GM23338 (cell line): ENCODE data around the gene NPAT. TPM values are rescaled to one million over a fixed set of nuclear protein-coding genes. Genes with fewer than 3 reads are reported as not detected.

Source experiments
- ATAC-seq: fragments of 200-7000 bp; cut with Tn5 transposase; 3 replicates; pipeline ENCODE4 v1.9.1; 2020
- DNase-seq: peaks from one replicate; pipeline ENCODE4 v3.0.0-alpha.2; 2015; ENCODE audit warnings: low spot score
- H2AFZ ChIP-seq: fragments of 200-600 bp; sonication (generic); 2 replicates; pipeline ENCODE4 v1.8.0; 2016; ENCODE audit warnings: antibody characterized with exemption, mild to moderate bottlenecking, moderate library complexity
- H3F3A ChIP-seq: fragments of 200-600 bp; sonication (generic); replicated peaks from 2 replicates; pipeline ENCODE4 v1.8.0; 2017; ENCODE audit warnings: antibody characterized with exemption, mixed run types, low read depth
- H3K27ac ChIP-seq: fragments of 200-600 bp; sonication (generic); 2 replicates; pipeline ENCODE4 v1.6.1; 2016; ENCODE audit warnings: low read depth
- H3K27me3 ChIP-seq: fragments of 200-600 bp; sonication (generic); 2 replicates; pipeline ENCODE4 v1.8.0; 2016; ENCODE audit warnings: mild to moderate bottlenecking, mixed run types, moderate library complexity; ENCODE audit not compliant: insufficient read depth
- H3K36me3 ChIP-seq: fragments of 200-600 bp; sonication (generic); 2 replicates; pipeline ENCODE4 v1.8.0; 2016; ENCODE audit warnings: mild to moderate bottlenecking; ENCODE audit not compliant: insufficient read depth
- H3K4me1 ChIP-seq: fragments of 200-600 bp; sonication (generic); 2 replicates; pipeline ENCODE4 v1.8.0; 2016; ENCODE audit warnings: mild to moderate bottlenecking, moderate library complexity; ENCODE audit not compliant: insufficient read depth
- H3K4me2 ChIP-seq: fragments of 200-600 bp; sonication (generic); 2 replicates; pipeline ENCODE4 v1.7.1; 2017; ENCODE audit warnings: mixed run types
- H3K4me3 ChIP-seq: fragments of 200-600 bp; sonication (generic); 2 replicates; pipeline ENCODE4 v1.6.1; 2016; ENCODE audit warnings: mixed run types
- H3K79me2 ChIP-seq: fragments of 200-600 bp; sonication (generic); replicated peaks from 2 replicates; pipeline ENCODE4 v1.8.0; 2017; ENCODE audit warnings: mild to moderate bottlenecking; ENCODE audit not compliant: insufficient read depth
- H3K9me2 ChIP-seq: fragments of 200-600 bp; sonication (generic); 2 replicates; pipeline ENCODE4 v1.8.0; 2017; ENCODE audit not compliant: insufficient read depth
- H4K20me1 ChIP-seq: fragments of 200-600 bp; sonication (generic); replicated peaks from 2 replicates; pipeline ENCODE4 v1.8.0; 2017; ENCODE audit warnings: mild to moderate bottlenecking; ENCODE audit not compliant: insufficient read depth
- H3K27ac Mint-ChIP-seq: 2 replicates; pipeline ENCODE4 v1.8.0; 2020; ENCODE audit warnings: inconsistent platforms, mild to moderate bottlenecking, moderate library complexity, mixed read lengths
- H3K27me3 Mint-ChIP-seq: 3 replicates; pipeline ENCODE4 v1.8.0; 2022; ENCODE audit warnings: low read depth, mild to moderate bottlenecking, moderate library complexity, mixed read lengths, inconsistent platforms; ENCODE audit not compliant: insufficient read depth, poor library complexity
- H3K36me3 Mint-ChIP-seq: 3 replicates; pipeline ENCODE4 v1.8.0; 2021; ENCODE audit warnings: low read depth, mild to moderate bottlenecking, inconsistent platforms, moderate library complexity, mixed read lengths
- H3K4me1 Mint-ChIP-seq: 3 replicates; pipeline ENCODE4 v1.8.0; 2020; ENCODE audit warnings: mild to moderate bottlenecking, inconsistent platforms, mixed read lengths
- H3K4me3 Mint-ChIP-seq: 3 replicates; pipeline ENCODE4 v1.8.0; 2021; ENCODE audit warnings: moderate library complexity, mild to moderate bottlenecking, inconsistent platforms, mixed read lengths
- H3K9me3 Mint-ChIP-seq: 3 replicates; pipeline ENCODE4 v1.8.0; 2020; ENCODE audit warnings: moderate library complexity, mild to moderate bottlenecking, inconsistent platforms, mixed read lengths
- CREB1 ChIP-seq: fragments of 250-450 bp; sonication (Bioruptor Pico); IDR thresholded peaks from 2 replicates; pipeline ENCODE4 v1.5.0; 2020; ENCODE audit warnings: low read depth, mild to moderate bottlenecking, moderate library complexity
- CTCF ChIP-seq, 2 experiments: fragments of 200-600 bp in 1 of 2; sonication (generic) in 1 of 2; conservative IDR thresholded peaks; 2 replicates each; pipeline versions ENCODE4 v1.5.1 to v1.6.1; 2016 to 2017; ENCODE audit warnings: antibody characterized with exemption in 2 of 2, low read depth in 2 of 2, mild to moderate bottlenecking in 2 of 2, moderate library complexity in 1 of 2
- ETS1 ChIP-seq: IDR thresholded peaks from 2 replicates; pipeline ENCODE4 v1.6.1; 2016; ENCODE audit warnings: antibody characterized with exemption
- EZH2 ChIP-seq: fragments of 200-600 bp; sonication (generic); IDR thresholded peaks from one replicate; pipeline ENCODE4 v1.8.0; 2017; ENCODE audit warnings: antibody characterized with exemption, mild to moderate bottlenecking, low read depth; ENCODE audit not compliant: unreplicated experiment
- EZH2phosphoT487 ChIP-seq: fragments of 200-600 bp; sonication (generic); IDR thresholded peaks from one replicate; pipeline ENCODE4 v1.8.1; 2018; ENCODE audit warnings: antibody characterized with exemption; ENCODE audit not compliant: unreplicated experiment
- JUNB ChIP-seq: IDR thresholded peaks from one replicate; pipeline ENCODE4 v1.6.1; 2016; ENCODE audit warnings: antibody characterized with exemption; ENCODE audit not compliant: unreplicated experiment
- NANOG ChIP-seq: IDR thresholded peaks from 2 replicates; pipeline ENCODE4 v1.6.1; 2016; ENCODE audit warnings: antibody characterized with exemption, borderline replicate concordance
- POLR2AphosphoS5 ChIP-seq: IDR thresholded peaks from 2 replicates; pipeline ENCODE4 v1.6.1; 2016; ENCODE audit warnings: antibody characterized with exemption, low read depth
- REST ChIP-seq: IDR thresholded peaks from one replicate; pipeline ENCODE4 v1.6.1; 2018; ENCODE audit warnings: antibody characterized with exemption; ENCODE audit not compliant: unreplicated experiment
- STAT1 ChIP-seq: IDR thresholded peaks from one replicate; pipeline ENCODE4 v1.6.1; 2016; ENCODE audit warnings: antibody characterized with exemption; ENCODE audit not compliant: unreplicated experiment
- ZNF114 ChIP-seq: fragments of 250-450 bp; sonication (Bioruptor Pico); IDR thresholded peaks from 2 replicates; pipeline ENCODE4 v1.5.0; 2020; ENCODE audit warnings: mild to moderate bottlenecking, moderate library complexity
- ZNF331 ChIP-seq: fragments of 250-450 bp; sonication (Bioruptor Pico); IDR thresholded peaks from 2 replicates; pipeline ENCODE4 v1.5.0; 2020; ENCODE audit warnings: low read depth, mild to moderate bottlenecking, moderate library complexity
- ZNF462 ChIP-seq: fragments of 250-450 bp; sonication (Bioruptor Pico); IDR thresholded peaks from 2 replicates; pipeline ENCODE4 v1.5.0; 2020; ENCODE audit warnings: mild to moderate bottlenecking, moderate library complexity
- polyA plus RNA-seq: library from polyadenylated mRNA; unstranded; fragments of >200 nt; fragmentation: Nextera tagmentation; extraction: Ambion mirVana; gene quantifications from 2 replicates; pipeline ENCODE4 v1.2.1, GENCODE V29; 2016
- total RNA-seq: library from RNA; depleted of rRNA; stranded (reverse); fragments of >200 nt; shearing (Covaris generic); gene quantifications from 2 replicates; pipeline ENCODE4 v1.2.3, GENCODE V29; 2014

The NPAT gene
- total and polyA plus RNA-seq, 2 experiments from 2014 or later = 24.2 to 25.1 TPM

GRCh38 chr11:108224366-108224765 lies 1.9 kb upstream of the NPAT start:
- H3K27ac Mint-ChIP-seq = no peak overlapping the region
- peaks cover 5% of the 10 kb centered on the region for H3F3A ChIP-seq
- H3K36me3 Mint-ChIP-seq = peaks cover 15% of the 10 kb centered on the region; the same call in 2 of the 3 replicates
- H3K4me1 ChIP-seq = peaks cover 31% of the 10 kb centered on the region
- H3K36me3 ChIP-seq = peaks cover 10% of the 10 kb centered on the region; the same call in 1 of the 2 replicates
- no peak overlapping the region for H3K27ac ChIP-seq
- no peaks in the 10 kb centered on the region for H3K27me3 ChIP-seq
- H3K9me3 Mint-ChIP-seq = no peaks in the 10 kb centered on the region
- H3K4me1 Mint-ChIP-seq = peaks cover 31% of the 10 kb centered on the region
- DNase-seq (no peak), ATAC-seq (no peak)
- H3K9me2 ChIP-seq = no peaks in the 10 kb centered on the region
- no peaks in the 10 kb centered on the region for H3K27me3 Mint-ChIP-seq
- peak overlapping the region; percentile 86 for H3K4me3 ChIP-seq
- H3K4me2 ChIP-seq = peak overlapping the region; percentile 89
- peaks cover 26% of the 10 kb centered on the region for H4K20me1 ChIP-seq
- H2AFZ ChIP-seq = no peak overlapping the region
- TF ChIP-seq ZNF331 (CRISPR knock-in tag) (no peak), EZH2phosphoT487 (no peak), ZNF462 (CRISPR knock-in tag) (no peak), REST (no peak), ZNF114 (CRISPR knock-in tag) (no peak), NANOG (no peak), STAT1 (no peak), JUNB (no peak), CREB1 (CRISPR knock-in tag) (no peak), EZH2 (no peak), POLR2AphosphoS5 (no peak), CTCF (conservative IDR thresholded peaks at IDR 0.05; ENCODE audit: low read depth in 2 of 2) (no peak), ETS1 (no peak)
- no peak overlapping the region; the same call in 2 of the 3 replicates for H3K4me3 Mint-ChIP-seq
- H3K79me2 ChIP-seq = peaks cover 71% of the 10 kb centered on the region
